HEK293T (cell line): ENCODE results near the gene MAPRE2.

Source experiments
- BHLHE40 ChIP-seq: fragments of 450-650 bp; IDR thresholded peaks from 2 replicates; pipeline ENCODE4 v1.6.1; 2016; ENCODE audit warnings: mild to moderate bottlenecking, moderate library complexity, borderline replicate concordance
- CTBP1 ChIP-seq: fragments of 450-650 bp; IDR thresholded peaks from 2 replicates; pipeline ENCODE4 v1.6.1; 2016; ENCODE audit warnings: borderline replicate concordance
- ELF4 ChIP-seq: fragments of 450-650 bp; IDR thresholded peaks from 2 replicates; pipeline ENCODE4 v1.6.1; 2017; ENCODE audit warnings: antibody characterized with exemption
- FOXA1 ChIP-seq: fragments of 450-650 bp; IDR thresholded peaks from 2 replicates; pipeline ENCODE4 v1.6.1; 2016; ENCODE audit warnings: mild to moderate bottlenecking
- FOXK2 ChIP-seq: fragments of 450-650 bp; IDR thresholded peaks from 2 replicates; pipeline ENCODE4 v1.6.1; 2016; ENCODE audit warnings: mild to moderate bottlenecking
- FOXM1 ChIP-seq: fragments of 450-650 bp; IDR thresholded peaks from 2 replicates; pipeline ENCODE4 v1.6.1; 2017; ENCODE audit warnings: mild to moderate bottlenecking, borderline replicate concordance
- HDGF ChIP-seq: fragments of 450-650 bp; IDR thresholded peaks from 2 replicates; pipeline ENCODE4 v1.6.1; 2017; ENCODE audit warnings: antibody characterized with exemption, borderline replicate concordance
- LEF1 ChIP-seq: fragments of 450-650 bp; IDR thresholded peaks from 2 replicates; pipeline ENCODE4 v1.6.1; 2017; ENCODE audit warnings: mild to moderate bottlenecking, borderline replicate concordance
- NFRKB ChIP-seq: fragments of 450-650 bp; IDR thresholded peaks from 2 replicates; pipeline ENCODE4 v1.6.1; 2016; ENCODE audit warnings: mild to moderate bottlenecking, moderate library complexity
- PKNOX1 ChIP-seq: fragments of 450-650 bp; IDR thresholded peaks from 2 replicates; pipeline ENCODE4 v1.6.1; 2016
- SP1 ChIP-seq: fragments of 450-650 bp; IDR thresholded peaks from 2 replicates; pipeline ENCODE4 v1.6.1; 2017
- ZNF384 ChIP-seq: fragments of 450-650 bp; IDR thresholded peaks from 2 replicates; pipeline ENCODE4 v1.6.1; 2016

GRCh38 chr18:35142275-35142615, 101.0 kb downstream of the MAPRE2 start:
- TF ChIP-seq FOXA1 (no peak), PKNOX1 (no peak), LEF1 (no peak), NFRKB (no peak), ELF4 (no peak), BHLHE40 (no peak), HDGF (no peak), SP1 (no peak), CTBP1 (no peak), FOXM1 (no peak), ZNF384 (no peak), FOXK2 (no peak)
